T follicular helper cell (primary cell): Measurements from ENCODE around the gene LEF1.

Source experiments
- DNase-seq: peaks from one replicate; pipeline ENCODE4 v3.0.0-alpha.2; 2020; ENCODE audit warnings: low read depth

LEF1 gene

GRCh38 chr4:107997794-107998193 is 170.9 kb downstream of the LEF1 start:
- DNase-seq = no peak
